Esophagus muscularis mucosa (tissue), 3 donors: ENCODE results near the gene KIF18B.

Experiments used
- POLR2A ChIP-seq: fragments of 450-650 bp; IDR thresholded peaks from one replicate; pipeline ENCODE4 v1.6.1; 2017; ENCODE audit warnings: antibody characterized with exemption, moderate library complexity, mild to moderate bottlenecking, low read depth
- TF ChIP-seq, protein P1 (sequence below), 3 experiments: fragments of 200-600 bp in 2 of 3; fragments of 450-650 bp in 1 of 3; sonication (generic) in 2 of 3; IDR thresholded peaks; one replicate each; pipeline ENCODE4 v1.5.1; 2017 to 2019; ENCODE audit warnings: antibody characterized with exemption in 3 of 3, mild to moderate bottlenecking in 2 of 3, moderate library complexity in 1 of 3

DNA sequence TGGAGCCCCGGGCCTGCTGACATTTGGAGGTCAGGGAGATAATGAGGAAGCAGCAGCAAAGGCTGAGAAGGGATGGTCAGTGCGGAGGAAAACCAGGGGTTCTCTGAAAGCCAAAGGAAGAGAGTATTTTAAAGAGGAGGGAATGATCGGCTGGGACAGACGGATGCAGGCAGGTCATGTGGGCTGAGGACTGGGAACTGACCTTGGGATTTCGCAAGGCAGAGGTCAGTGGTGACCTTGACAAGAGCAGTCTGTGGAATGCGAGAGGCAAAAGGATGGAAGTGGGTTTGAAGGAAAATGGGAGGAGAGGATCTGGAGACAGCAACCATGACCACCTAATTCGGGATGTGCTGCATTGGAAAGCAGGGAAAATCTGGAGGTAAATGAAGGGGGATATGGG lies 58.6 kb downstream of the KIF18B start:
- TF ChIP-seq, protein P1, sequence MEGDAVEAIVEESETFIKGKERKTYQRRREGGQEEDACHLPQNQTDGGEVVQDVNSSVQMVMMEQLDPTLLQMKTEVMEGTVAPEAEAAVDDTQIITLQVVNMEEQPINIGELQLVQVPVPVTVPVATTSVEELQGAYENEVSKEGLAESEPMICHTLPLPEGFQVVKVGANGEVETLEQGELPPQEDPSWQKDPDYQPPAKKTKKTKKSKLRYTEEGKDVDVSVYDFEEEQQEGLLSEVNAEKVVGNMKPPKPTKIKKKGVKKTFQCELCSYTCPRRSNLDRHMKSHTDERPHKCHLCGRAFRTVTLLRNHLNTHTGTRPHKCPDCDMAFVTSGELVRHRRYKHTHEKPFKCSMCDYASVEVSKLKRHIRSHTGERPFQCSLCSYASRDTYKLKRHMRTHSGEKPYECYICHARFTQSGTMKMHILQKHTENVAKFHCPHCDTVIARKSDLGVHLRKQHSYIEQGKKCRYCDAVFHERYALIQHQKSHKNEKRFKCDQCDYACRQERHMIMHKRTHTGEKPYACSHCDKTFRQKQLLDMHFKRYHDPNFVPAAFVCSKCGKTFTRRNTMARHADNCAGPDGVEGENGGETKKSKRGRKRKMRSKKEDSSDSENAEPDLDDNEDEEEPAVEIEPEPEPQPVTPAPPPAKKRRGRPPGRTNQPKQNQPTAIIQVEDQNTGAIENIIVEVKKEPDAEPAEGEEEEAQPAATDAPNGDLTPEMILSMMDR (IDR thresholded peaks at IDR 0.05): no peak
- no peak for TF ChIP-seq POLR2A
